Measurements from ENCODE around the gene BTBD2.

BTBD2 gene

GRCh38 chr19:2015608-2015950, at the start of gene BTBD2:
BTBD2 (minus strand) TSS chr19:2015714; CDS start chr19:2015703, 11 bp downstream.
- DNase-seq: peak; percentile 51

GRCh38 chr19:2064788-2065524, 49.4 kb upstream of the BTBD2 start:
- no peak for DNase-seq

- DNase-seq: no peak
These were observed 48.9 kb upstream of the BTBD2 start for GRCh38 chr19:2064395-2064787.

GRCh38 chr19:2063824-2064223, 48.3 kb upstream of the BTBD2 start:
- DNase-seq: no peak

- DNase-seq: no peak
These were observed 47.3 kb upstream of the BTBD2 start for GRCh38 chr19:2062770-2063169.

GRCh38 chr19:2062389-2062729, 46.8 kb upstream of the BTBD2 start:
- DNase-seq: no peak

GRCh38 chr19:2061495-2062388, 46.2 kb upstream of the BTBD2 start:
- DNase-seq: peak; percentile 96

- no peak for DNase-seq
These were observed 45.5 kb upstream of the BTBD2 start for GRCh38 chr19:2060884-2061494.

- DNase-seq: peak; percentile 34
These were observed 44.1 kb upstream of the BTBD2 start for GRCh38 chr19:2059422-2060201.

GRCh38 chr19:2058570-2059421, 43.3 kb upstream of the BTBD2 start:
- DNase-seq: no peak

GRCh38 chr19:2057484-2058469, 42.3 kb upstream of the BTBD2 start:
- DNase-seq: no peak

- no peak for DNase-seq
These were observed 41.3 kb upstream of the BTBD2 start for GRCh38 chr19:2056837-2057192.

- DNase-seq: no peak
These were observed 40.7 kb upstream of the BTBD2 start for GRCh38 chr19:2055931-2056836.

GRCh38 chr19:2054763-2055162, 39.2 kb upstream of the BTBD2 start:
- DNase-seq: no peak

- DNase-seq: no peak
These were observed 38.3 kb upstream of the BTBD2 start for GRCh38 chr19:2053601-2054389.

- DNase-seq: no peak
These were observed 36.5 kb upstream of the BTBD2 start for GRCh38 chr19:2051773-2052704.

- peak; percentile 60 for DNase-seq
These were observed 35.7 kb upstream of the BTBD2 start, which contains the start of gene MKNK2 for GRCh38 chr19:2050991-2051772. MKNK2 (minus strand) TSS chr19:2051244; CDS start chr19:2050851, 393 bp downstream.
